Liver (tissue), 3 donors: Measurements from ENCODE around the gene NOX4.

ENCODE experiments used
- CTCF ChIP-seq: fragments of 150-350 bp; IDR thresholded peaks from 2 replicates; pipeline ENCODE4 v1.5.1; 2017; ENCODE audit warnings: improper control_type of control experiment, low read depth, low read length; ENCODE audit not compliant: missing input control
- EGR1 ChIP-seq, 2 donors: IDR thresholded peaks; 2 replicates each; pipeline ENCODE4 v1.6.1; 2016 to 2018; ENCODE audit warnings: antibody characterized with exemption in 2 of 2, low read depth in 2 of 2
- GABPA ChIP-seq, 2 donors: IDR thresholded peaks in 1 of 2; conservative IDR thresholded peaks in 1 of 2; 2 replicates each; pipeline ENCODE4 v1.6.1; 2016; ENCODE audit warnings: antibody characterized with exemption in 2 of 2, mild to moderate bottlenecking in 1 of 2, moderate library complexity in 1 of 2
- HNF4A ChIP-seq, 2 donors: conservative IDR thresholded peaks; 2 replicates each; pipeline ENCODE4 v1.6.1; 2016; ENCODE audit warnings: antibody characterized with exemption in 2 of 2, mild to moderate bottlenecking in 2 of 2
- HNF4G ChIP-seq: IDR thresholded peaks from 2 replicates; pipeline ENCODE4 v1.6.1; 2016; ENCODE audit warnings: antibody characterized with exemption
- JUND ChIP-seq, 2 donors: IDR thresholded peaks; 2 replicates each; pipeline ENCODE4 v1.6.1; 2016; ENCODE audit warnings: antibody characterized with exemption in 2 of 2
- MAX ChIP-seq: IDR thresholded peaks from 2 replicates; pipeline ENCODE4 v1.6.1; 2016; ENCODE audit warnings: antibody characterized with exemption
- NR2F2 ChIP-seq: IDR thresholded peaks from 2 replicates; pipeline ENCODE4 v1.6.1; 2016; ENCODE audit warnings: antibody characterized with exemption
- RAD21 ChIP-seq, 2 donors: IDR thresholded peaks; 2 replicates each; pipeline ENCODE4 v1.6.1; 2016; ENCODE audit warnings: antibody characterized with exemption in 2 of 2, mild to moderate bottlenecking in 2 of 2
- REST ChIP-seq: IDR thresholded peaks from 2 replicates; pipeline ENCODE4 v1.6.1; 2016; ENCODE audit warnings: antibody characterized with exemption, mild to moderate bottlenecking
- RXRA ChIP-seq, 2 donors: IDR thresholded peaks; 2 replicates each; pipeline ENCODE4 v1.6.1; 2017 to 2018; ENCODE audit warnings: antibody characterized with exemption in 2 of 2, mild to moderate bottlenecking in 1 of 2
- SP1 ChIP-seq: IDR thresholded peaks from 2 replicates; pipeline ENCODE4 v1.6.1; 2018; ENCODE audit warnings: antibody characterized with exemption, mild to moderate bottlenecking
- YY1 ChIP-seq: IDR thresholded peaks from 2 replicates; pipeline ENCODE4 v1.6.1; 2016; ENCODE audit warnings: antibody characterized with exemption, mild to moderate bottlenecking
- ZBTB33 ChIP-seq: IDR thresholded peaks from 2 replicates; pipeline ENCODE4 v1.6.1; 2016; ENCODE audit warnings: antibody characterized with exemption
- donor health status: healthy.
- donor health status: healthy.

GRCh38 chr11:89405629-89406028, 85.5 kb downstream of the NOX4 start:
- TF ChIP-seq CTCF (peak; percentile 24), REST (no peak), RAD21 (IDR thresholded peaks at IDR 0.05) (peak; percentile 79), EGR1 (IDR thresholded peaks at IDR 0.05; ENCODE audit: low read depth in 2 of 2) (no peak), JUND (IDR thresholded peaks at IDR 0.05) (no peak), MAX (no peak), ZBTB33 (no peak), SP1 (no peak), YY1 (no peak), NR2F2 (no peak), HNF4A (conservative IDR thresholded peaks at IDR 0.05) (peak in 1 of 2 donors; percentile 4), RXRA (IDR thresholded peaks at IDR 0.05) (no peak), HNF4G (no peak), GABPA (IDR thresholded peaks at IDR 0.05 in 1 of 2, conservative IDR thresholded peaks at IDR 0.05 in 1 of 2) (no peak)
